Measurements from ENCODE around the gene TMEM176A. TPM values are rescaled to one million over a fixed set of nuclear protein-coding genes. Genes with fewer than 3 reads are reported as not detected.
A peak's percentile ranks its signal among the peaks of the same experiment; 100 is the strongest.
"Not testable (repeated sequence)": the region's sequence is repeated elsewhere in the genome, so short reads cannot be mapped to it uniquely, and the experiment has no call there.

Gene TMEM176A
- under 1 TPM in 1 of 2 donors, not detected in 1; 0.20 TPM for total RNA-seq
- total RNA-seq = 0.08 to 0.12 reads per million in 2 donors

DNA sequence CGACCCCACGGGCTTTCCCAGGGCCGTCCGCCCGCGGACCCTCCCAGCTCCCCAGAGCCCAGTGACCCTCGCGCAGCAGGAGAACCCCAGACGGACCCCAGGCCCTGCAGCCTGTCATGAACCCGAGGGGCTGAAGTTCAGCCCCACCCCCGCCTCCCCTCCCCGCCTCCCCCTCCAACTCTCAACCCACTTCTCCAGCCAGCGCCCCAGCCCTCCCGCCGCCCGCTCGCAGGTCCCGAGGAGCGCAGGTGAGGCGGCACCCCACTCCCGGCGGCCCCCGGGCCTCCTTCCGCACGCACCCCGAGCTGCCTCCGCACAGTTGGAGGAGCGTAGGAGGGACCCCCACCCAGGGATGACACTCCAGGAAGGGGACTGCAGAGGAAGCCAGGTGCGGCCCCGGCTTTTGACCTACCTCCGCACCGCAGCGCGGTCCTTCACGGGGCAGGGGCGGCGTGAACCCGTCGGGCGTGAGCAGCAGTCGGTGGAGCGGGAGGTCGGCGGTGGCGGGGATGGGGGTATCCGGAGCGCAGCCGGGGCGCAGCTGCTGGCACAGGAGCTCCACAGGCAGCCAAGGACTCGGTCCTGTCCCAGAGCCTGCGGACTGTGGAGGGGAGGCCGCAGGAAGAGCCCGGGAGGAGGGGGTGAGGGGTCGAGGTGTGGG, at the start of gene TMEM176A:
TSS of gene TMEM176A (plus strand) at position 189 of the 661 bp plus-strand sequence. CDS start 782 bp downstream, outside the sequence.
- ATAC-seq = peak; percentile 56
- no peak for DNase-seq

GRCh38 chr7:150751702-150752101, 48.9 kb upstream of the TMEM176A start:
- DNase-seq (no peak), ATAC-seq (no peak)
- Mint-ChIP-seq H3K27ac (no peak overlapping the region), H3K27me3 (no peaks in the 10 kb centered on the region), H3K4me1 (peaks cover 53% of the 10 kb centered on the region), H3K36me3 (ENCODE audit: low read depth) (no peaks in the 10 kb centered on the region), H3K4me3 (no peak overlapping the region)
- H3K9me3 ChIP-seq (ENCODE audit: control insufficient read depth, low read length, poor library complexity, severe bottlenecking) = no peaks in the 10 kb centered on the region

More for the DNA sequence above, at the start of gene TMEM176A:
- peak within 1 kb of the TSS; percentile 79 for H3K4me3 Mint-ChIP-seq
- peaks cover 48% of the 10 kb centered on the region for H3K27me3 Mint-ChIP-seq
- peaks cover 6% of the 10 kb centered on the region for H3K36me3 Mint-ChIP-seq (ENCODE audit: low read depth)
- H3K9me3 ChIP-seq (ENCODE audit: control insufficient read depth, low read length, poor library complexity, severe bottlenecking) = peaks cover 4% of the 10 kb centered on the region
- H3K27ac Mint-ChIP-seq = peak within 1 kb of the TSS; percentile 16
- peaks cover 10% of the 10 kb centered on the region for H3K4me1 Mint-ChIP-seq

DNA sequence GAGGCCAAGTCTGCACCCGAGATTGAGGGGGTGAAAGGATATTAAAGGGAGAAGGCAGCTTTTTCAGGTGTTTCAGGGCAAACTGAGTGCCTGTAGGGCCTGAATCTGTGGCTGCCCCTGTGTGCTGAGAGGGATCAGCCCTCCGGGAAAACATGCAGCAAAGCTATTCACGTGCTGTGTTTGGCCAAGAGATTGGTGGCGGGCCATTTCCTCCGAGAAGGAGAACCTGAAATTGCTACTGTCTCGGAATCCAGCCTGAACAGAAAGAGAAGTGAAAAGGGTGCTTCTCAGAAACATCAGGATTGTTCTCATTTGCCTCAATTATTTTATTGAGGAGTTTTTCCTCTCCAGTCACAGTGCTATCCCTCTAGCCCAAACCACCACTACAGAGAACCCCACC, 47.3 kb upstream of the TMEM176A start:
- Mint-ChIP-seq H3K4me3 (no peak overlapping the region), H3K27me3 (no peaks in the 10 kb centered on the region), H3K36me3 (ENCODE audit: low read depth) (no peaks in the 10 kb centered on the region), H3K4me1 (peaks cover 42% of the 10 kb centered on the region), H3K27ac (peak overlapping the region; percentile 82)
- ATAC-seq (no peak), DNase-seq (no peak)
- no peaks in the 10 kb centered on the region for H3K9me3 ChIP-seq (ENCODE audit: control insufficient read depth, low read length, poor library complexity, severe bottlenecking)

GRCh38 chr7:150753826-150754603, 46.6 kb upstream of the TMEM176A start:
- Mint-ChIP-seq H3K36me3 (ENCODE audit: low read depth) (no peaks in the 10 kb centered on the region), H3K27ac (peak overlapping the region; percentile 82), H3K27me3 (no peaks in the 10 kb centered on the region), H3K4me1 (peaks cover 34% of the 10 kb centered on the region), H3K4me3 (no peak overlapping the region)
- no peaks in the 10 kb centered on the region for H3K9me3 ChIP-seq (ENCODE audit: control insufficient read depth, low read length, poor library complexity, severe bottlenecking)
- DNase-seq (no peak), ATAC-seq (no peak)

DNA sequence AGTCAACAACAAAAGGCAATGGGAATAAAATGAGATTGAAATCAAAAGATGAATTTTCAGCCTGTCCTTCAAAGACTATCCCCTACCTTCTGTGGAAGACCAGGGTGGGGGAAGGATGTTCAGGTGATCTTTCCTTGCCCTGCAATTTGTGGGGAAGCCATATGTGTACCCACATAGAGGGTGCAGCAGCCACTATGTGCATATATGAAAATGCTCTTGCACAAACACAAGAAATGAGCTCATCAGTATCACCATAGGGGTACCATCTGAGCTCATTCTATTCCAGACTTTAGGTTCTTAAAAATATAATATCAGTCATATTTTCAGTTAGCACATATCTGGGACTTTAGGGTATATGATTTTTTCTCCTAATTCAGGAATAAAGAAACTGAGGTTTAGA, 45.6 kb upstream of the TMEM176A start:
- peak overlapping the region; percentile 61 for H3K4me3 Mint-ChIP-seq
- H3K27ac Mint-ChIP-seq = peak overlapping the region; percentile 82
- peaks cover 30% of the 10 kb centered on the region for H3K4me1 Mint-ChIP-seq
- H3K9me3 ChIP-seq (ENCODE audit: control insufficient read depth, low read length, poor library complexity, severe bottlenecking) = no peaks in the 10 kb centered on the region
- DNase-seq (no peak), ATAC-seq (peak; percentile 22)
- no peaks in the 10 kb centered on the region for H3K27me3 Mint-ChIP-seq
- H3K36me3 Mint-ChIP-seq (ENCODE audit: low read depth) = no peaks in the 10 kb centered on the region

- Mint-ChIP-seq H3K4me1 (peaks cover 24% of the 10 kb centered on the region), H3K36me3 (ENCODE audit: low read depth) (no peaks in the 10 kb centered on the region), H3K27ac (peak overlapping the region; percentile 82), H3K4me3 (peak overlapping the region; percentile 61), H3K27me3 (no peaks in the 10 kb centered on the region)
- H3K9me3 ChIP-seq (ENCODE audit: control insufficient read depth, low read length, poor library complexity, severe bottlenecking) = no peaks in the 10 kb centered on the region
- peak; percentile 90 for ATAC-seq
- DNase-seq = peak in 2 of 3 donors; percentile 34 to 60
These were observed 45.0 kb upstream of the TMEM176A start for GRCh38 chr7:150755473-150756099.

DNA sequence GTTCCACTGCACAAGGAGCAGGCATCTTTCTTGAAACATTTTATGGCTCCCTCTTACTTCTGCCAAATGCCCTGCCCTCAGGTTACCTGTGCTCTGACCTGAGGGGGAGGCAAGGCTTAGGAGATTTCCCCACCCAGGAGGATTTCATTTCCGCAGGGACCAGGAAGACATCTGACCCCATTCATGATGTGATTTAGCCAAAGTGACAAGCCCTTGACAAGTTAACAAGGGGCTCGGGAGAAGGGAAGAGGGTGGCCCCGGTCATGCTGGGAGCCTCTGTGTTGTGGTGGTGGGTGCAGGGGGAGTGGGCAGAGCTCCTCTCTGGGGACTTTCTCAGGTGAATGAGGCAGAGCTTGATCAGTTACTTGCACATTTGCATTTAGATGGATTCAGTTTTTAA, 44.4 kb upstream of the TMEM176A start:
- peaks cover 23% of the 10 kb centered on the region for H3K4me1 Mint-ChIP-seq
- H3K27ac Mint-ChIP-seq = peak overlapping the region; percentile 82
- no peaks in the 10 kb centered on the region for H3K27me3 Mint-ChIP-seq
- H3K4me3 Mint-ChIP-seq = peak overlapping the region; percentile 57
- no peaks in the 10 kb centered on the region for H3K36me3 Mint-ChIP-seq (ENCODE audit: low read depth)
- no peaks in the 10 kb centered on the region for H3K9me3 ChIP-seq (ENCODE audit: control insufficient read depth, low read length, poor library complexity, severe bottlenecking)
- no peak for DNase-seq
- peak; percentile 21 for ATAC-seq

- peaks cover 23% of the 10 kb centered on the region for H3K4me1 Mint-ChIP-seq
- no peaks in the 10 kb centered on the region for H3K9me3 ChIP-seq (ENCODE audit: control insufficient read depth, low read length, poor library complexity, severe bottlenecking)
- H3K36me3 Mint-ChIP-seq (ENCODE audit: low read depth) = no peaks in the 10 kb centered on the region
- DNase-seq (no peak), ATAC-seq (peak; percentile 51)
- H3K27ac Mint-ChIP-seq = peak overlapping the region; percentile 82
- H3K27me3 Mint-ChIP-seq = no peaks in the 10 kb centered on the region
- peak overlapping the region; percentile 45 for H3K4me3 Mint-ChIP-seq
These were observed 43.7 kb upstream of the TMEM176A start for GRCh38 chr7:150756858-150757257.

DNA sequence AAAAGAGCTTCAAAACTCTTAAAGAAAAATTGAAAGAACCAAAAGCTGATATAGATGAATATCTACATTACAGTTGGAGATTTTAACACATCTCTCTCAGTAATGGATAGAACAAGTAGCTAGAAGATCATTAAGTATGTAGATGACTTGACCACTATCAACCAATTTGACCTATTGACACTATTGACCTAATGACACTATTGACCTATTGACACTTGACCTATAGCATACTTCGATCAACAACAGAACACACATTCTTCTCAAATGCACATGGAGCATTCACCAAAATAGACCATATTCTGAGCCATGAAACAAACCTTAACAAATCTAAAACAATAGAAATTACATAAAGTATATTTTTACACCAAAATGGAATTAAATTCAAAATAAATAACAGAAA, 41.1 kb upstream of the TMEM176A start:
- Mint-ChIP-seq H3K27ac (no peak overlapping the region), H3K4me3 (no peak overlapping the region), H3K36me3 (ENCODE audit: low read depth) (peaks cover 2% of the 10 kb centered on the region), H3K4me1 (peaks cover 12% of the 10 kb centered on the region), H3K27me3 (no peaks in the 10 kb centered on the region)
- no peak for DNase-seq
- H3K9me3 ChIP-seq (ENCODE audit: control insufficient read depth, low read length, poor library complexity, severe bottlenecking) = no peaks in the 10 kb centered on the region
- ATAC-seq = no peak

GRCh38 chr7:150766334-150766709, 34.2 kb upstream of the TMEM176A start:
- H3K27me3 Mint-ChIP-seq = no peaks in the 10 kb centered on the region

GRCh38 chr7:150769768-150770167, 30.8 kb upstream of the TMEM176A start:
- Mint-ChIP-seq H3K27me3 (no peaks in the 10 kb centered on the region), H3K4me3 (no peak overlapping the region), H3K27ac (no peak overlapping the region), H3K4me1 (peaks cover under 1% of the 10 kb centered on the region), H3K36me3 (ENCODE audit: low read depth) (no peaks in the 10 kb centered on the region)
- DNase-seq (no peak), ATAC-seq (no peak)
- no peaks in the 10 kb centered on the region for H3K9me3 ChIP-seq (ENCODE audit: control insufficient read depth, low read length, poor library complexity, severe bottlenecking)

More at GRCh38 chr7:150766334-150766709, 34.2 kb upstream of the TMEM176A start:
- Mint-ChIP-seq H3K27ac (no peak overlapping the region), H3K4me3 (no peak overlapping the region), H3K4me1 (peaks cover 2% of the 10 kb centered on the region), H3K36me3 (ENCODE audit: low read depth) (peaks cover 2% of the 10 kb centered on the region)
- H3K9me3 ChIP-seq (ENCODE audit: control insufficient read depth, low read length, poor library complexity, severe bottlenecking) = no peaks in the 10 kb centered on the region
- ATAC-seq = no peak
- DNase-seq = no peak

GRCh38 chr7:150774131-150774530, 26.4 kb upstream of the TMEM176A start:
- not testable (repeated sequence) for H3K27ac Mint-ChIP-seq; H3K36me3 Mint-ChIP-seq (ENCODE audit: low read depth); ATAC-seq; H3K4me3 Mint-ChIP-seq; H3K4me1 Mint-ChIP-seq; H3K9me3 ChIP-seq (ENCODE audit: control insufficient read depth, low read length, poor library complexity, severe bottlenecking); H3K27me3 Mint-ChIP-seq; DNase-seq

DNA sequence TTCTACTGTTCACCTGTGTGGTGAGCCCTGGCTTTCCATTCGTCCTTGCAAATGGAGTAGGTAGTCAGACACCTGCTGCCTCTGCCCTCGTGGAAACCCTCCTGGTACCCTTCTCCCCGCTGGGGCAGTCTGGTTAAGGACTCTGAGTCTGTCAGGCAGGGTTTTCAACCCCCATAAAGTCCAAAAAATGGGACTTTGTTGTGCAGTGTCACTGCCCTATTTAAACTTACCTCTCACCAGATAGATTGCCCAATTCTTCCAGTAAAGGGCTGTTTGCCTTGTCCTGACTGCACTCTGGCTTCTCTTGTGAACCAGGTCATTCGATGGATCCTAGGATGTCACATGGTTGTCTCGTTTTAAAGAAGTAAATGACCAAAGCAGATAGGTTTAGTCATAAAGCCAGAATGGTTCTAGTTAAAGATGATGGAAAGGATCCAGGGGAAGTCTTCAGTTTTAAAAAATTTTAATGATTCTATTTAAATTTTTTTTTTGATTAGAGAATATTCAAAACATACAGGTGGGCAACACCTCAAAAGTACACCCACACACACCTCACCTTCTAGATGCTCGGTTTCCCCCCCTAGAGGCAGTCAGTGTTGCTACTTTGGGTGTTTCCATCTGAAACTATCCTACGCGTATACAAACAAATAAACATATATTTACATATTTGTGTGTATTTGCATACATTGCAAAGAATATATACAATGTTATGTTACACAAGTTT, 22.4 kb upstream of the TMEM176A start:
- Mint-ChIP-seq H3K27me3 (peaks cover 22% of the 10 kb centered on the region), H3K4me1 (peaks cover 6% of the 10 kb centered on the region), H3K36me3 (ENCODE audit: low read depth) (no peaks in the 10 kb centered on the region), H3K4me3 (no peak overlapping the region), H3K27ac (no peak overlapping the region)
- no peaks in the 10 kb centered on the region for H3K9me3 ChIP-seq (ENCODE audit: control insufficient read depth, low read length, poor library complexity, severe bottlenecking)
- DNase-seq = no peak
- ATAC-seq = peak; percentile 39
